Trophoblast cell (in vitro differentiated cells and primary cell): ENCODE data around the gene CNTNAP1.

Source experiments
- DNase-seq, 2 donors: peaks; one replicate each; pipeline ENCODE4 v3.0.0-alpha.2; 2016
- H2AFZ ChIP-seq: 2 replicates; pipeline ENCODE4 v1.6.1; 2013; ENCODE audit warnings: low read length, moderate library complexity, mild to moderate bottlenecking; ENCODE audit not compliant: insufficient read depth, poor library complexity
- H2AK5ac ChIP-seq: 2 replicates; pipeline ENCODE4 v1.6.1; 2013; ENCODE audit warnings: mild to moderate bottlenecking, low read length
- H2BK120ac ChIP-seq: 2 replicates; pipeline ENCODE4 v1.6.1; 2013; ENCODE audit warnings: low read length, mild to moderate bottlenecking, moderate library complexity; ENCODE audit not compliant: insufficient read depth, poor library complexity
- H2BK12ac ChIP-seq: 2 replicates; pipeline ENCODE4 v1.6.1; 2013; ENCODE audit warnings: mild to moderate bottlenecking, low read length, moderate library complexity
- H2BK5ac ChIP-seq: 2 replicates; pipeline ENCODE4 v1.6.1; 2013; ENCODE audit warnings: low read length, low read depth, moderate library complexity, mild to moderate bottlenecking; ENCODE audit not compliant: poor library complexity
- H3K14ac ChIP-seq: 2 replicates; pipeline ENCODE4 v1.6.1; 2013; ENCODE audit warnings: mild to moderate bottlenecking, low read length
- H3K18ac ChIP-seq: 2 replicates; pipeline ENCODE4 v1.6.1; 2013; ENCODE audit warnings: mild to moderate bottlenecking, low read length
- H3K23ac ChIP-seq: 2 replicates; pipeline ENCODE4 v1.6.1; 2013; ENCODE audit warnings: low read length
- H3K27ac ChIP-seq: 2 replicates; pipeline ENCODE4 v1.5.1; 2013; ENCODE audit warnings: low read depth, mild to moderate bottlenecking, inconsistent platforms, low read length, moderate library complexity
- H3K27me3 ChIP-seq: 2 replicates; pipeline ENCODE4 v1.6.1; 2013; ENCODE audit warnings: inconsistent platforms, mild to moderate bottlenecking, low read length, moderate library complexity; ENCODE audit not compliant: insufficient read depth
- H3K36me3 ChIP-seq, 2 experiments: 1 replicate in 1 of 2; 2 replicates in 1 of 2; pipeline ENCODE4 v1.6.1; 2013; ENCODE audit warnings: low read length in 2 of 2, mild to moderate bottlenecking in 2 of 2, moderate library complexity in 1 of 2; ENCODE audit not compliant: insufficient read depth in 2 of 2, control insufficient read depth in 1 of 2
- H3K4ac ChIP-seq: 2 replicates; pipeline ENCODE4 v1.6.1; 2013; ENCODE audit warnings: low read depth, mild to moderate bottlenecking, low read length, moderate library complexity
- H3K4me1 ChIP-seq, 2 experiments: 1 replicate in 1 of 2; 2 replicates in 1 of 2; pipeline ENCODE4 v1.6.1; 2013; ENCODE audit warnings: low read length in 2 of 2, mild to moderate bottlenecking in 2 of 2, moderate library complexity in 1 of 2; ENCODE audit not compliant: insufficient read depth in 2 of 2, control insufficient read depth in 1 of 2
- H3K4me2 ChIP-seq: 2 replicates; pipeline ENCODE4 v1.6.1; 2013; ENCODE audit warnings: inconsistent platforms, mild to moderate bottlenecking, low read length, moderate library complexity
- H3K4me3 ChIP-seq: 2 replicates; pipeline ENCODE4 v1.5.1; 2013; ENCODE audit warnings: mild to moderate bottlenecking, low read depth, low read length, inconsistent platforms
- H3K79me1 ChIP-seq: one replicate; pipeline ENCODE4 v1.6.1; 2013; ENCODE audit warnings: low read length
- H3K79me2 ChIP-seq: 2 replicates; pipeline ENCODE4 v1.6.1; 2013; ENCODE audit warnings: low read length, mild to moderate bottlenecking; ENCODE audit not compliant: control insufficient read depth, insufficient read depth, poor library complexity
- H3K9ac ChIP-seq: 2 replicates; pipeline ENCODE4 v1.6.1; 2013; ENCODE audit warnings: mild to moderate bottlenecking, low read length
- H3K9me3 ChIP-seq: 2 replicates; pipeline ENCODE4 v1.6.1; 2013; ENCODE audit warnings: low read depth, mild to moderate bottlenecking, control low read depth, inconsistent platforms, low read length; ENCODE audit not compliant: insufficient read depth
- H4K12ac ChIP-seq: 2 replicates; pipeline ENCODE4 v1.6.1; 2013; ENCODE audit warnings: low read depth, mild to moderate bottlenecking, low read length, moderate library complexity
- H4K8ac ChIP-seq: 2 replicates; pipeline ENCODE4 v1.6.1; 2013; ENCODE audit warnings: low read depth, mild to moderate bottlenecking, low read length, moderate library complexity
- H4K91ac ChIP-seq: one replicate; pipeline ENCODE4 v1.6.1; 2013; ENCODE audit warnings: low read depth, mild to moderate bottlenecking, low read length, moderate library complexity
- WGBS: extraction: QIAGEN DNeasy Blood & Tissue Kit; methylation state at CpG from one replicate; pipeline ENCODE4 v1.1.7; 2013; ENCODE audit warnings: missing lambda C conversion rate; ENCODE audit not compliant: insufficient read length, insufficient coverage; ENCODE audit errors: extremely low coverage; 5-methylcytosine and 5-hydroxymethylcytosine counted together

Gene CNTNAP1

GRCh38 chr17:42698736-42699414, 16.5 kb downstream of the CNTNAP1 start:
- H3K4me1 ChIP-seq: no peaks in the 10 kb centered on the region
- WGBS: no CpG with 5 or more reads among the region's 2 CpGs

GRCh38 chr17:42699415-42699740, 17.0 kb downstream of the CNTNAP1 start:
- no peak overlapping the region for H2AFZ ChIP-seq

More at GRCh38 chr17:42698736-42699414, 16.5 kb downstream of the CNTNAP1 start:
- DNase-seq: no peak
- H3K4me3 ChIP-seq: no peak overlapping the region
- no peak overlapping the region for H3K4ac ChIP-seq
- no peak overlapping the region for H2BK12ac ChIP-seq
- H3K18ac ChIP-seq: no peak overlapping the region
- H2BK5ac ChIP-seq: no peak overlapping the region
- H2AFZ ChIP-seq: no peak overlapping the region
- H3K14ac ChIP-seq: no peak overlapping the region
- no peak overlapping the region for H4K91ac ChIP-seq
- no peaks in the 10 kb centered on the region for H3K79me1 ChIP-seq
- no peak overlapping the region for H3K4me2 ChIP-seq
- no peak overlapping the region for H4K8ac ChIP-seq
- H3K27ac ChIP-seq: no peak overlapping the region
- H2BK120ac ChIP-seq: no peak overlapping the region
- no peaks in the 10 kb centered on the region for H3K27me3 ChIP-seq
- no peaks in the 10 kb centered on the region for H3K79me2 ChIP-seq
- no peak overlapping the region for H2AK5ac ChIP-seq
- H3K36me3 ChIP-seq: peaks cover 16 to 23% of the 10 kb centered on the region in 2 experiments
- no peak overlapping the region for H3K23ac ChIP-seq
- H4K12ac ChIP-seq: no peak overlapping the region
- H3K9ac ChIP-seq: no peak overlapping the region
- H3K9me3 ChIP-seq: peaks cover 1% of the 10 kb centered on the region

GRCh38 chr17:42700586-42701289, 18.4 kb downstream of the CNTNAP1 start:
- no peak overlapping the region for H2BK5ac ChIP-seq

More at GRCh38 chr17:42699415-42699740, 17.0 kb downstream of the CNTNAP1 start:
- H3K79me2 ChIP-seq: no peaks in the 10 kb centered on the region
- H3K27me3 ChIP-seq: no peaks in the 10 kb centered on the region
- no peak overlapping the region for H4K91ac ChIP-seq
- H2BK12ac ChIP-seq: no peak overlapping the region
- no peak for DNase-seq
- H3K4me2 ChIP-seq: no peak overlapping the region
- no peak overlapping the region for H3K14ac ChIP-seq
- no peak overlapping the region for H3K23ac ChIP-seq
- no peak overlapping the region for H3K4ac ChIP-seq
- no peak overlapping the region for H4K8ac ChIP-seq
- no peaks in the 10 kb centered on the region for H3K4me1 ChIP-seq
- H3K9me3 ChIP-seq: peaks cover 1% of the 10 kb centered on the region
- no peak overlapping the region for H3K27ac ChIP-seq
- WGBS: no CpG with 5 or more reads among the region's 4 CpGs
- H3K4me3 ChIP-seq: no peak overlapping the region
- no peaks in the 10 kb centered on the region for H3K79me1 ChIP-seq
- no peak overlapping the region for H2BK120ac ChIP-seq
- H3K9ac ChIP-seq: no peak overlapping the region
- H3K18ac ChIP-seq: no peak overlapping the region
- peaks cover 18 to 26% of the 10 kb centered on the region in 2 experiments for H3K36me3 ChIP-seq
- H4K12ac ChIP-seq: no peak overlapping the region
- no peak overlapping the region for H2BK5ac ChIP-seq
- H2AK5ac ChIP-seq: no peak overlapping the region

GRCh38 chr17:42702446-42702845, 20.1 kb downstream of the CNTNAP1 start:
- Histone ChIP-seq H3K4me1 (no peaks in the 10 kb centered on the region), H3K27me3 (no peaks in the 10 kb centered on the region), H3K14ac (no peak overlapping the region), H4K91ac (no peak overlapping the region), H2BK5ac (no peak overlapping the region), H3K27ac (no peak overlapping the region), H3K36me3 (peaks cover 31 to 48% of the 10 kb centered on the region in 2 experiments), H3K9ac (no peak overlapping the region), H2AFZ (no peak overlapping the region), H3K9me3 (no peaks in the 10 kb centered on the region), H2AK5ac (no peak overlapping the region), H3K4me2 (no peak overlapping the region), H3K79me2 (no peaks in the 10 kb centered on the region), H3K4me3 (no peak overlapping the region), H4K12ac (no peak overlapping the region), H4K8ac (no peak overlapping the region), H3K18ac (no peak overlapping the region), H3K79me1 (no peaks in the 10 kb centered on the region), H3K4ac (no peak overlapping the region), H2BK120ac (no peak overlapping the region), H3K23ac (no peak overlapping the region), H2BK12ac (no peak overlapping the region)
- DNase-seq: no peak
- no CpG with 5 or more reads among the region's 11 CpGs for WGBS

More at GRCh38 chr17:42700586-42701289, 18.4 kb downstream of the CNTNAP1 start:
- H3K79me2 ChIP-seq: no peaks in the 10 kb centered on the region
- H3K36me3 ChIP-seq: peaks cover 24 to 38% of the 10 kb centered on the region in 2 experiments
- no peak overlapping the region for H2AK5ac ChIP-seq
- H3K27ac ChIP-seq: no peak overlapping the region
- H3K4me2 ChIP-seq: no peak overlapping the region
- H3K9ac ChIP-seq: no peak overlapping the region
- no peak overlapping the region for H3K18ac ChIP-seq
- no peaks in the 10 kb centered on the region for H3K4me1 ChIP-seq
- H4K12ac ChIP-seq: no peak overlapping the region
- no peaks in the 10 kb centered on the region for H3K27me3 ChIP-seq
- H4K91ac ChIP-seq: no peak overlapping the region
- no peak overlapping the region for H4K8ac ChIP-seq
- no peaks in the 10 kb centered on the region for H3K79me1 ChIP-seq
- H2AFZ ChIP-seq: no peak overlapping the region
- DNase-seq: no peak
- H2BK120ac ChIP-seq: no peak overlapping the region
- H3K4me3 ChIP-seq: no peak overlapping the region
- H3K23ac ChIP-seq: no peak overlapping the region
- H3K9me3 ChIP-seq: peaks cover 1% of the 10 kb centered on the region
- no peak overlapping the region for H3K4ac ChIP-seq
- H3K14ac ChIP-seq: no peak overlapping the region
- WGBS: no CpG with 5 or more reads among the region's 10 CpGs
- H2BK12ac ChIP-seq: no peak overlapping the region
